GM19463 (cell line): Measurements from ENCODE around the gene DCDC2B.
A peak's percentile ranks its signal among the peaks of the same experiment; 100 is the strongest.

Source experiments
- ATAC-seq: cut with Tn5 transposase; IDR thresholded peaks from one replicate; pipeline ENCODE4 v1.9.1; 2021; ENCODE audit warnings: mild to moderate bottlenecking, moderate library complexity; ENCODE audit not compliant: unreplicated experiment

DCDC2B gene

DNA sequence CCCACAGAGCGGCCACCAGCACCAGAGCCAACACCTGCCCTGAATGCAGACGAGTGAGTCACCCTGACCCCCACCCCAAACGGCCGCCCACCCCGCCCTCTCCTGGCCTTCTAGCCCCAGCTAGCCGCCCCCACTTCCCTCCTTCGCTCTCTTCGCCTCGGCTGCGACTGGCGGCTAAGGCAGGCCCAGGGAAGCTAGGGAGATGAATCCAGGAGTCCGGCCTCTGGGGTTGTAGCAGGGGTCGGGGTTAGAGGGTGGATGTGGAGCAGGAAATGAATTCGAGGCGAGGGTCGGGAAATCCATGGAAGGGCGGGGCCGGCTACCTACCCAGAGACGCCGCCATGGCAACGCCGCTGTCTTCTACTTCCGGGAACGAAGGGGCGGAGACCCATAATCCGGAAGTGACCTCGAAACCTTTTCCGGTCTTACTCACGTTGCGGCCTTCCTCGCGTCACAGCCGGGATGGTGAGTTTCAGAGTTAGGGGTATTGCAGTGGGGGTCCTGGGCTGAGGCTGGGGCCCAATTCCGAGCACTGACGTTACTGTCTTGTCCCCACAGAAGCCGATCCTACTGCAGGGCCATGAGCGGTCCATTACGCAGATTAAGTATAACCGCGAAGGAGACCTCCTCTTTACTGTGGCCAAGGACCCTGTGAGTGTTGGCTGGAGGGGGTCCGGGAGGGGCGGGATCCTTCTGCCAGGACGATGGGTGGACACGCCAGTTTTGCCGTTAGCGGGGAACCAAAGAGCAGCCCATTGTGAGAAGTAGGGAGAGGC lies 13.3 kb downstream of the DCDC2B start, which contains the start of the genes EIF3I and TMEM234:
Gene EIF3I (plus strand): TSS at position 428 of the 776 bp plus-strand sequence. CDS start 35 bp downstream, at position 463.
Gene TMEM234 (minus strand): TSS at position 374 of the 776 bp plus-strand sequence. CDS start 31 bp downstream, at position 343.
- ATAC-seq, result peak; percentile 95

DNA sequence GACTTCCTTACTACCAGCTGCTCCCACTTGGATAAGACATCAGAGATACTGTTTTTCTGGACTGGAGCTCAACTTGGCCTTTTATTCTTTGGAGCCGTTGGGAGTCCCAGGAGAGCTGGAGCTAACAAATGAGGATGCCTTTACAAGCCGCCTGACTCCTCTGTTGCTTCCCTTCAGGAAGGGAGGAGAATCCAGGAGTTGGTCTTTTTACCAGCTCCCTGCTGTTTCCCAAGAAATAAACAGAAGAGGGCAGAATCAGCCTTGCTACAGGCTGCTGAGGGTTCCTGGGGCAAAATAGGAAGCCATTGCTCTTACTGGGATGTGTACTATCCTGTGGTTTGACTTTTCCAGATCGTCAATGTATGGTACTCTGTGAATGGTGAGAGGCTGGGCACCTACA lies 14.8 kb downstream of the DCDC2B start:
- no peak for ATAC-seq

DNA sequence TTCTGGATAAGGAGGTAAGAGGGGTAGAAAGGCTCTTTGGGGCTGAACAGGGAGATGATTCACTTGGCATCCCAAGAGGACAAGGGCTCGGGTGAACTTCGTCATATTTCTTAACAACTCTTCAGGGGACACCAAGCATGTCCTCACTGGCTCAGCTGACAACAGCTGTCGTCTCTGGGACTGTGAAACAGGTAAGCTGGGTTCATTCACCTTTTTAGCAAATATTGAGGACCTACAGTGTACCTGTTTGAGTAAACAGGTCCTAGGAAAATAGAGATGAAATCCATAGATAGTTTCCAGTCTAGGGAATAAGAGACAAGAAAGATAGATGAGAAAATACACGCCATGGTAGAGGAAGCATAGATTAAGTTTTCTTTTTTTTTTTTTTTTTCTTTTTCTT lies 15.4 kb downstream of the DCDC2B start:
- no peak for ATAC-seq

DNA sequence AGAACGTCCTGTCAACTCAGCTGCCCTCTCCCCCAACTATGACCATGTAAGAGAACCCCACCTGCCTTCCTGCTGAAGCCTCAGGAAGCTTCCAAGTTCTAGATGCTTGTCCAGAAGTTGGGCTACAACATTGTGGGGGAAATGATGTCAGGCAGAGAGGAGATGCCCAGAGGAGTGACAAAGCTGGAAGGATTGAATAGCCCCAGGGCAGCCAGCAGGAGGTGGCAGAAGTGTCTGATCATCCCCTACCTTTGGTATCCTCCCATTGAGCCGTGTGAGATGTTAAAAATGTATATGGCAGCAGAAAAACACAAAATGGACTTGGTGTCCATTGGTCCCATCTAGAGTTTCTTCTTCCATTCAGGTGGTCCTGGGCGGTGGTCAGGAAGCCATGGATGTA lies 19.9 kb downstream of the DCDC2B start:
- ATAC-seq, result no peak

DNA sequence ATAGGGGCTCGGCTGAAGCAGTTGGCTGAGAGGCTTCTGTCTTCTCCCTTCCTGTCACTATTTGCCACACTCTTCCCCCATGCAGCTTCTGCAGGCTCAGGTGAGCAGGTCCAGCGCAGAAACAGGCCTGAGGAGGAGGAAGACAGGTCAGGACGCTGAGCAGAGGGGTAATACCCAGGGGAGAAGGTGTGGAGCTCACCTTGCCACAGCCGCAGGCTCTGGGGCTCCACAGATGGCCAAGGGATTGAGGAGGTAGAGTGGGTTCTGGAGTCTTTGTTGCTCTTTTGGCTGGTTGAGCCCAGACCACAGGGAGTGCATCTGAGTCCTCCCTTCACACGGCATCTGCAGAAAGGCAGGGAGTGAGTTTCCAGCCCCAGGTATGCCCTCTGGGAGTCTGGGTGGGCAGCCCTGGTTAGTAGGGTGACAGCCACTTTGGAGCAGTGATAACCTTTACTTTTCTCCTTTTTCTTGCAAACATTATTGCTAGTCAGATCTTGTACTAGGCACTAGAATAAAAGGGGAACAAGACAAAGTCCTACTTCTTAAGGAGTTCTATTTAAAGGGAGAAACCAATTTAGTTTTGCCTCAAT lies 23.0 kb downstream of the DCDC2B start:
- ATAC-seq, result no peak

DNA sequence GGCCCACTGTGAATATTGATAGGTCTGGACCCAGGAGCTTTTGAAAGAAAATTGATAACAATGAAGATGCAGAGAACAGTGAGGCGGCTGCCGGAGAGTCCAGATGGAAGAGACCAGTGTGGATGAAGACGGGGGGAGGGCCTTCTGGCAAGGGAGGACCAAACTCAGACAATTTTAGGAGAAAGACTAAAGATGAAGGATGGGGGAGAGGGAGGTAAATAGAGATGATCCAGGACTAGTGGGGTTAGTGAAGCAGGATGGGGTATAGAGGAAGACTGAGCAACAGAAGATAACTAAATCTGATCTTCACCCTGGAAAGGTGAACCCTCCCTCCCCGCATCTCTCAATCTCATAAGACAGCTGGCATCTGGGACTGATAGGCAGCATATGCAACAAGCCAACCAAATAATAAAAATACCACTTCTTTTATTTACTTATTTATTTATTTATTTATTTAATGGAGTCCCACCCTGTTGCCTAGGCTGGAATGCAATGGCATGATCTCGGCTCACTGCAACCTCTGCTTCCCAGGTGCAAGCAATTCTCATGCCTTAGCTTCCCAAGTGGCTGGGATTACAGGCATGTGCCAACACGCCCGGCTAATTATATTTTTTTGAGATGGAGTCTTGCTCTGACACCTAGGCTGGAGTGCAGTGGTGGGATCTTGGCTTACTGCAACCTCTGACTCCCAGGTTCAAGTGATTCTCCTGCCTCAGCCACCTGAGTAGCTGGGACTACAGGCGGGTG lies 23.8 kb downstream of the DCDC2B start:
- no peak for ATAC-seq

DNA sequence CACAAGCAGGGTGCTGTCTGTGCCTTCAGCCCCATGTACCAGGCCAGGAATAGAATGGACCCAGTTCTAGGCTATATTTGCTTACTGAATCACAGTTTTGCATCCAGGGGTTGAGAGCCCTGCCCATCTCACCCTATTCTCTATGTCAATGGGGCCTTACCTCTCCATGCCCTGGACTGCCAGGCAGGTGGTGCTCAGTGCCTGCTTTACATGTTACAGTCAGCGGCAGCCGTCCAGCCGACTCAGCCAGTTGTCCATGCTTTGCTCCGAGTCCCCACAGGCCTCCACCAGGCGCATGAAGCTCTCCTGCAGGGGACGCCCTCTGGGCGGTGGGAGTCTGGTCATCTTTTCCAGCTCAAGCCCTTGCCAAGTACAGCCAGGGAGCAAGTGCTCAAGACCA lies 25.9 kb downstream of the DCDC2B start:
- ATAC-seq, result no peak

DNA sequence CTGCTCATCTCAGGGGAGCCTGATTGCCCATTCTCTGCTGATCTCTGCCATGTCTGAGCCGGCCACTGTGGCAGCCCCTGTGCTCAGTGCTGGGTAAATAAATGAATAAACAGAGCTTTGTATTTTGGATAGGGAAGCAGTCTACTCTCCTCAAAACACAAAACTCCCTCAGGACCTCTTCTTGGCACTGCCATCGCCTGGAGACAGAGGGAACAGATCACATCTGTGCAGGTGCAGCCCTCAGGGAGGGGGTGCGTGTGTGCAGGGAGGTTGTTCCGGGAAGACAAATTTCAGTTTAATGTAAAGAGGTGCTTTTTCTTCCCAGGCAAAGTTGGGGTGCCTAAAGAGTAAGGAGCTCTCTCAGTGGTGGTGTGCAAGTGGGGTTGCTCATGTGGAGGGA lies 30.4 kb downstream of the DCDC2B start:
- no peak for ATAC-seq

DNA sequence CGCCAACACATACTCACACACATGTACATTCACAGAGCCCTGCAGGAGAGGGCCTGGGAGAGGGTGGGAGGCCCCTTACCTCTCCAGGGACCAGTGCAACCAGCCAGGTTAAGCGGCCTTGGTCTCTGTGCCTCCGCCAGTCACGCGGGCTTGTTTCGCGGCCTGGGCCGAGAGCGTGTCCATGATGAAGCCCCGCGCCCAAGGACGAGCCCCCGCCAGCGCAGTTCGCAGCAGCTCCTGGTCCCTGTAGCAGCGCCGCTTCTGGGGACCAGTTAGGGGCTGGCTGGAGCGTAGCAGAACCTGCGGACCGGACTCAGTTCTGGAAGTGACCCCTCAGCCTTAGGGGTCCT lies 30.9 kb downstream of the DCDC2B start:
- no peak for ATAC-seq

DNA sequence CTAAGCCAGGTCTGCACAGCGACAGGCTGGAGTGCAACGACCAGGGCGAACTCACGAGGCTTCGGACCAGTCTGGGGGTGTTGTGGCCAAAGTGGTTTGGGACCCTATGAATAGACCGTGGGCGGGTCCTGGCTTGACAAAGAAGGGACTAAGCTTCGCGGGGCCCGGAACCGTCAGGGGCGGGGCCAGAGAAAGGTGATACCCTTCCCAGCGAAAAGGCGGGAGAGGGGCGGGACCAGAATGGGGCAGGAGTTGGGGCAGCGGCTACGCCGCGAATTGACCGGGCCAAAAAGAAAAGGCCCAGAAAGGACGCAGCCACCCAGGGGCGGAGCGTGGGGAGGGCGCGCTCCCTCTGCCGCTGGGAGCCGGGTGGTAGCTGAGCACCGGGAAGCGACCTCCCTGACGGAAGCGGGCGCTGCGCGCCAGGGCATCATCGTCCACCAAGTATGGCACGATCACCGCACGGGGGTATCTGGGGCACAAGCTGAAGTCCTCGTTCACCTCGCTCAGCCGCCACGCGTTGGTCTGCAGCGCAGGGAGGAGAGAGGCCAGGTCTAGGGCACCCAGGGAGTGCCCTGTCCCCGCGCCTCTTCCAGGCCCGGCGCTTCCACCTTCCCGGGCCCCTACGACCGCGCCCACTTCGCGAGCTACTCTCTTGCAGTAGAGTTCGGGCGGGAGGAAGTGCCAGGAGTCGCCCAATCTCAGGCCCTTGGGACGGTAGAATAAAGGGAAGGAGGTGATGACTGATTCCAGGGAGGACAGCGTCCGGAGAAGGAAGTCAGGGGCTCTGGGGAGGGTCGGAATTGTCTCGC lies 31.5 kb downstream of the DCDC2B start:
- ATAC-seq, result no peak

DNA sequence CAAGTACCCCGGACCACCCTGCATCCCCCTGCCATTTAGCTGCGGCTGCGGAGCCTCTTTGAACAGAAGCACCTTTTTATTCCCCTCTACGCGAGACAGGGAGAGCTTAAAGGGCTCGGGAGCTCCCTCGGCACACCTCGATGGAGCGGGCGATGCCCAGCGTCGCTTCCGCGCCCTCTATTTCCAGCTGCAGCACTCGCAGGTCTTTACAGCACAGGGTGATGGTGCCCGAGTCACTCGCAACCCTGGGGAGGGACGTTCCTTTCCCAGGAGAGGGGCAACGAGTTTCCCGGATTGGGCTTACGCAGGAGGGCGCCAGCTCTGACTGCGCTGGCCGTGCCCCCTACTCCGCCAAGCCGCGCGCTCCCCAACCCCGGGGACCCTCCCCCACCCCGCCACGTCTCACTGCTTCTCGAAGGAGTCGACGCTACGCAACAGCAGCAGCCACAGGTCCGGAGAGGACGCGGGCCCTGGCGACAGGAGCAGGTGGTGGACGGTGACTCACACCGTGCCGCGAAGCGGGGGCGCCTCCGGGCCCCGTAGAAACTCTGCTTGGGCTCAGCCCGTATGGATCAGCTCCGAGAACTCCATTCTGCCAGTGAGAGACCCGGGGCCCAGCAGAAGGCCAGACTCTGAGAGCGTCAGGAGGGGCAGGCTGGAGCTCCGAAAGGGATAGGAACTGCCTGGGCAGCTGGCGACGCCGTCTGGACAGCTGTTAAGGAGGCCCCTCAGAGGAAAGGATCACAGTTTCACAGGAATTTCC lies 32.3 kb downstream of the DCDC2B start:
- peak; percentile 43 for ATAC-seq

DNA sequence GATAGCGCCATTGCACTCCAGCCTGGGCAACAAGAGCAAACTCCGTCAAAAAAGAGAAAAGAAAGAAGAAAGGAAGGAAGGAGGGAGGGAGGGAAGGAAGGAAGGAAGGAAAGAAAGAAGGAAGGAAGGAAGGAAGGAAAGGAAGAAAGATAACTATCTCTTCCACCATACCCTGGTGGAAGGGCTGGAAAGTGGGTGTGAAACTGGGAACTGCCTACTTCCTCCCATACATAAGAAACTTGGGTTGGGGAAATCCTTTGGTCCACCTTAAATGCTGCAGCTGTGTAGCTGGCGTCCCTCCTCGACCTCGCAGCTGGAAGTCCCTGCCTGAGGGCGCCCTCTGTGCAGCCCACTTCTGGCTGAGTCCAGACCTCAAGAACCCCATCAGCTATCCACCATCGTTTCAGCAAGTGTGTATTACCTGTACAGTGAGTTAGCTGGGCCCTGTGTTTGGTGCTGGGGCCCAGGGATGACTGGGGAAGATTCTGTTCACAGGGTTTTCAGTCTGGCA lies 33.5 kb downstream of the DCDC2B start:
- ATAC-seq, result no peak

DNA sequence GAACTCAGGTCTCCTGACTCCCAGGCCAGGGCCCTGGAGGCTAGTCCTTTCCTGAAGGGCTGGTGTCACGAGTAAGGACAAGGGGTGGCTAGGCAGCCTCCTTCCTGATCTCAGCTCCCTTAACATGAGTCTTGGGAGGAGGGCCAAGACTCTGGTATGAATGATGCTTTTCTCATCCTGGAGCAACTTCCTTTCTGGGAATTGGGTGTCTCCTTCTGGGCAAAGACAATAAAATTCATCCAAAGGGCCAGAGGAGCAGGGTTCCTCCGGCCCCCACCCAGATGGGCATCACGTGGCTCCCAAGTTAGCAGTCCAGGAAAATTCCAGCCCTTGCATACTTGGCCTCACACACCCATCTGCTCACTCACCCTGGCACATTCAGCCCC lies 38.0 kb downstream of the DCDC2B start, which contains the start of gene FAM167B:
Gene FAM167B (plus strand): TSS at position 335 of the 386 bp plus-strand sequence. CDS start 200 bp downstream, outside the sequence.
- no peak for ATAC-seq

DNA sequence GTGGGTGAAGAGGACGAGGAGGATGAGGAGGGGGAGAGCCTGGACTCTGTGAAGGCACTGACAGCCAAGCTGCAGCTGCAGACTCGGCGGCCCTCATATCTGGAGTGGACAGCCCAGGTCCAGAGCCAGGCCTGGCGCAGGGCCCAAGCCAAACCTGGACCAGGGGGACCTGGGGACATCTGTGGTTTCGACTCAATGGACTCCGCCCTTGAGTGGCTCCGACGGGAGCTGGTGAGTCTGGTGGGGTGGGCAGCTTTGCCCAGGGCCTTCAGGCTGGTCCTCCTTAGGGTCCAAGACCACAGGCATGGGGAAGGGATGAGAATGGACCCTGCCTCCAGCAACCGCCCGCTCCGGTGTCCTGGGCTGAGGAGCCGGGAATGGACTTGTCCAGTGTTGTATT lies 38.6 kb downstream of the DCDC2B start:
- no peak for ATAC-seq

DNA sequence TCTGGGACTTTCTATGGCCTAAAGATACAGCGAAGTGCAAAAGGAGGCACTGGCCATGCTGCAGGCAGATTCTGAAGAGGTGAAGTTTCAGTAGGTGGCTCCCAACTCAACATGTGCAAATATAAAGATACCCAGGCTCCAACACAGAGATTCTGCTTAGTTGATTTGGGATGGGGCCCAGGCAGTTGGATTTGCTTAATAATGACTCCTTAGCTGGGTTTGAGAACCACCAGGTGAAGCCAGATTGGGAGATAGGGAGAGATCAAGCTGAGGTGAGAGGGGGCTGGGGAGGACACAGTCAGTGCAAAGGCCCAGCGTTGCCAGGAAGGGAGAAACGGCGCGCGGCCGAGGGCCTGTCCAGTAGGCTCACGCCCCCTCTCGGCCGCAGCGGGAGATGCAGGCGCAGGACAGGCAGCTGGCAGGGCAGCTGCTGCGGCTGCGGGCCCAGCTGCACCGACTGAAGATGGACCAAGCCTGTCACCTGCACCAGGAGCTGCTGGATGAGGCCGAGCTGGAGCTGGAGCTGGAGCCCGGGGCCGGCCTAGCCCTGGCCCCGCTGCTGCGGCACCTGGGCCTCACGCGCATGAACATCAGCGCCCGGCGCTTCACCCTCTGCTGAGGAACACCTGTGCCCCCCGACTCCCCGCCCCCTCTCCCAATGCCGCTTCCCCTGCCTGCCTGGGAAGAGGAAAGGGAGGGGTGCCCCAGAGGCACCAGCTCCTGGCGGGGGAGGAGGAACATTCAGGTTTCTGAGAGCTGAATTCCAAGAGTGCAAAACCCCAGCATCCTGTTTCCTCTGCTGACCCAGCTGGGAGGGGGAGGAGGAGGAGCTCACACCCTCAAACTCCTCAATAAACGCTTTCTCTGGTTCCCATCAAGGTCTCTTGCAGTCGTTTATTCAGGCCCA lies 39.3 kb downstream of the DCDC2B start:
- ATAC-seq, result no peak

DNA sequence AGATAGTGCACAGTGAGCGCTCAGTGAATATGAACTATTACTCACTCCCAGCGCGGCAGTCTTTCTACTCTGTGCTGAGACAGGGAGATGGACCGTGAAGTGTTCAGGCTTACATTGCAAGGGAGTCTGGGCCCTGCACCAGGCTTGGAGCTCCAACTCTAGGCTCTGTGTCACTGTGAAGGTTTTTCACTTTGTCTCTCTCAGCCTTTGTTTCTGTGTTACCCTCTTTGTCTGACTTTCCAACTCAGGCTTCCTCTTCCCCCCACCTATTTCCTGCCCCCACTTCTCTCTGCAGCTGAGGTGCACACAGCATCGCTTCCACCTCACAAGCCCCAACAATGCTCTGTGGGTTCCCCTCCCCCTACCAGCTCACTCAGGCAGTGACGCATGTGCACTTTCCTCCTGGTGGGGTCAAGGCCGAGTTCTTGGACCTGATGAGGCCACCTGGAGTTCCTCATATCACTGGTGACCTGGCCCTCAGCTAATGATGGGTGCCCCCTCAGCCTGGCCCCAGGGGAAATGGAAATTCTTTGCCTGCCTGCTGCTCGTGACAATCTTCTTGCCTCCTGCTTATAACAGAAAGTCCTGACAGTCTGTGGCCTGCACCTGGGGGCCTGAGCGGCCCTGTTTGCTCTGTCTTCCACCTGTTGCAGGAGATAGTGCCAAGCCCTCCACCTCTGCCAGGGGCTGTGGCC lies 41.1 kb downstream of the DCDC2B start:
- ATAC-seq, result peak; percentile 59

DNA sequence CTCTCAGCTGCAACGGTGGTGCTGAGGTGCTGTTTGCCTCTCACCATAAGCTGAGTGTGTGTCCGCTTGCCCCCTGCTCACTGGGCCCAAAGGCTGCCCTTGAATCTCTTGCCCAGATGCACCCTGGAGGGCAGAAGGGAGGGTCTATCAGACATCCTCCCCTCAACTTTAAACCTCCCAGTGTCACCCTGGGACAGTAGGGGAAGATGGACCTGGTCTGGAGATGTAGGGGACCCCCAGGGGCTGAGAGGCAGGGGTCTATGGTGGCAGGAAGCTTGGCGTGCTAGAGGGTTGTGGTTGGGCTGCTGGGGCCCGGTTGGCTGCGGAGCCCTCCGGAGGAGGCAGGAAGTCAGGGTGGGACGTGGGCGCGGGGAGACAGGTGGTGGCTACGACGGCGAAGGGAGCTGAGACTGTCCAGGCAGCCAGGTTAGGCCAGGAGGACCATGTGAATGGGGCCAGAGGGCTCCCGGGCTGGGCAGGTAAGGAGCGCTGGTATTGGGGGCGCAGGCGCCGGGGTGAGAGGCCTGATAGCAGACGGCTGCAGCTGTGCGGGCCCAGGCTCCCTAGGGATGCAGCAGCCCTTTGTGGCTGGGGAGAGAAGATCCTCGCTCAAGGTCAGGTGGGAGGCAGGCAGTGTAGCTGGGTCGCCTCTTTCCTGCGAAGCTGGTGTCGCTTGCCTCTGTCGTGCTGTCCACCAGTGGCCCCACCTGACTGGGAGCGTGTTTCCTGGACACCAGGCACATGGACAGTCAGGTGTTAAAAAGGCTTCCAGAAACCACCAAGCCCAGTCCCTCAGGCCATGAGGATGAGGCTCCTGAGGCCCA lies 42.2 kb downstream of the DCDC2B start, which contains the start of gene LCK:
Gene LCK (plus strand): TSS at position 373 of the 824 bp plus-strand sequence. CDS start 23,065 bp downstream, outside the sequence.
- no peak for ATAC-seq
